GM19372 (cell line): ENCODE data around the gene HK1.
A peak's percentile ranks its signal among the peaks of the same experiment; 100 is the strongest.
"Not testable (repeated sequence)": the region's sequence is repeated elsewhere in the genome, so short reads cannot be mapped to it uniquely, and the experiment has no call there.

Experiments used
- ATAC-seq: cut with Tn5 transposase; IDR thresholded peaks from one replicate; pipeline ENCODE4 v1.9.1; 2021; ENCODE audit warnings: mild to moderate bottlenecking, low read depth, moderate library complexity; ENCODE audit not compliant: unreplicated experiment

Gene HK1

GRCh38 chr10:69306421-69306820 is 28.1 kb downstream of the HK1 start:
- no peak for ATAC-seq

DNA sequence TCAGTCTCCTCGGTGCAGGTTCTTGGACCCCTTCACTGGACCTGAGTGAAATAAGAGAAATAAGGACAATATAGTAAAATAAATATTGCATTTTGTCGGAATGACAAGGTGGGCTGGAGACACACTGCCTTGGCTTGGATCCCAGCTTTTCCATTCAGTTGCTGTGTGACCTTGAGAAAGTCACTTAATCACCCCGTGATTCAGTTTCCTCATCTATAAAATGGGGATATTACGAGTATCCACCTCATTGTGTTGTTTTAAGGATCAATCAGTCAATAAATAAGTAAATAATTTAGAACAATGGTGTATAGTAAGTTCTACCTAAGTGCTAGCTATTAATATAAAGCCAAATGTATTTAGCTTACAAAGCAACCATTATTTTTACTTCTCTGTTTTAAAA is 29.1 kb downstream of the HK1 start:
- no peak for ATAC-seq

GRCh38 chr10:69308304-69308703 is 30.0 kb downstream of the HK1 start:
- ATAC-seq: not testable (repeated sequence)

- no peak for ATAC-seq
These were observed 33.0 kb downstream of the HK1 start for GRCh38 chr10:69311309-69311708.

- no peak for ATAC-seq
These were observed 34.2 kb downstream of the HK1 start for GRCh38 chr10:69312528-69312927.

DNA sequence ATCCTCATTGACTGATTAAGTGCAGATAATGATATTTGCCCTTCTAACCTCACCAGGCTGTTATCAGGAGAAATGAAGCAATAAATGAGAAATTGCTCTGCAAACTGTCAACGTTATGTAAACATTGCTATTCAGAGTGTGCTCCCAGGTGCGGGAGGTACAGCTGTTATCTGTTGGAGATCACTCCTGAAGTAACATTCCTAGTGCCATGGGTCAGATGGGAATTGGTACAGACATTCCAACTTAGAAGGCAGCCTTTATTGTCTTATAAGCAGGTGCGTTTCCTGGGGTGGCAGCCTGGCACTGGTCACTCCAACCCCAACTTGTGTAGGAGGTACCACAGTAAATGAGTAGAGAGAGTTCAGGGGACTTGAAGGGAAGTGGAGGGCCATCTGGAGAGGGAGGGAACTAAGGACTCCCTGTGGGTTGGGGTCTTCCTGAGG is 36.8 kb downstream of the HK1 start:
- no peak for ATAC-seq

DNA sequence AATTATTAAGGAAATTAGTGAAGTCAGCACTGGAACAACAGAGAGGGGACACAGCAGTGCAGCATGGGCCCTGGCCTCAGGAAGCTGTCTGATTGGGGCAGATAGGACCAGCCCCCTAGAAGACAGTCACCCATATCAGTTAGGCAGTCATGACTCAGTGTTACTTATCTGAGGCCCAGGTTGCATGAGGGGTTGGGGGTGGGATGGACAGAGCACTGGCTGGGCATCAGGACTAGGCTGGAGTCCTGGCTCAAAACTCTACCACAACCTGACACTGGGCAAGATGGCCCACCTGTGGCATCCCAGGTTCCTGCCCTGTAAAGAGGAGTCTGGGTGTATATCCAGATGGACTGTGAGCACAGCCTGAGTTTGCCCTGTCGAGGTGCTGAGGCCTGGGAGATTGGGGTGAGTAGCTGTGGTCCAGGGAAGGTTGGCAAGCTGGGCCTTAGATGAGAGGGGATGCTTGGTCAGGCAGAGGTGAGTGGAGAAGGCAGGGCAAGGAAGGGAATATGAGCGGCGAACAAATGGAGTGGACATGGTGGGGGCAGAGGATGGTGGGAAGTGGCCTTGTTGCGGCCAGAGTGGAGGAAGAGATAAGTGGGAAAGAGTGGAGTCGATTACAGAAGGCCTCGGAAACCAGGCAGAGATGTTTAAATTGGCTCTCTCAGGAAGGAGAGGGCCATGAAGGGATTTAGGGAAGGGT is 37.5 kb downstream of the HK1 start:
- ATAC-seq: no peak

- no peak for ATAC-seq
These were observed 38.2 kb downstream of the HK1 start for GRCh38 chr10:69316313-69317059.

DNA sequence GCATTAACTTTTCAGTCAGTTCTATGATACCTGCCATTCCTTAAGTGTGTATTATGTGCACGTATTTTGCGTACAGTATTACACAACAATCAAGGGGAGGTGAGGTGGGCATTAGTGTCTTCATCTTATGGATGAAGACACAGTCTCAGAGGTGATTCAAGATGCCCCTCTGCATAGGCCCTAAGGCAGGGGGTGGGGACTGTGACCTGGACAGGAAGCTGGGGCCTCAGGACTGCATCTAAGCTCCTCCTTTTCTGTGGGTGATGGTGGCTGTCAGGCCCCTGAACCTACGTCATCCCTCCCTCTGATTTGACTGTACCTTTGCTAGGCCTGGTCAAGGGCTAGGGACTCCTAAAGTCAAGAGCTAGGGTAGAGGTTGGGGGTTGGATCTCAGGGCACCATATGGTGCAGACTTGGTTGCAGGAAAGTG is 38.9 kb downstream of the HK1 start:
- peak; percentile 43 for ATAC-seq

DNA sequence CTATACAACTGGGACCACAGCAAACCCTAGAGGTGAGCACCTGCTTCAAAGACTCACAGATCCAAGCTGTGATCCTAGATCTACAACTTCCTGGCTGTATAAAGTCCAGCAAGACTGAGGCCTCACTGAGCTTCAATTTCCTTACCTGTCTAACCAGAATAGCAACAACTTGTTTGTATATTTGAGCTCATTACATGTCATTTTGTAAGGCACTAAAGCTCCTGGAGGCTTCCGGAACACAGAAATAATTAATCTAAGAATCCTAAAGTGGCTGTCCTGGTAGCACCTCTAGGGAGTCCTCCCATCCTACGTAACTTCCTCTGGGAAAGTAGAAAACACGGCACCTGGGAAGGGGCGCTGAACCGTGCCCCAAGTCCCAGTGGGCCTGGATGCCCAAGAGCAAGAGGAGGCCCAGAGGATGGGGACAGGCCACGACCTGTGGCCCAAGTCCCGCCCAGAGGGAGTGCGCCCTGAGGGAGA is 39.4 kb downstream of the HK1 start:
- ATAC-seq: peak; percentile 10

GRCh38 chr10:69318106-69318866 is 40.0 kb downstream of the HK1 start:
- peak; percentile 77 for ATAC-seq

GRCh38 chr10:69318867-69319727 is 40.8 kb downstream of the HK1 start:
- peak; percentile 21 for ATAC-seq

- ATAC-seq: no peak
These were observed 41.6 kb downstream of the HK1 start for GRCh38 chr10:69319841-69320316.

GRCh38 chr10:69320521-69320920 is 42.2 kb downstream of the HK1 start:
- ATAC-seq: no peak

- ATAC-seq: no peak
These were observed 42.9 kb downstream of the HK1 start for GRCh38 chr10:69321039-69321715.

- ATAC-seq: no peak
These were observed 43.6 kb downstream of the HK1 start for GRCh38 chr10:69321865-69322264.

DNA sequence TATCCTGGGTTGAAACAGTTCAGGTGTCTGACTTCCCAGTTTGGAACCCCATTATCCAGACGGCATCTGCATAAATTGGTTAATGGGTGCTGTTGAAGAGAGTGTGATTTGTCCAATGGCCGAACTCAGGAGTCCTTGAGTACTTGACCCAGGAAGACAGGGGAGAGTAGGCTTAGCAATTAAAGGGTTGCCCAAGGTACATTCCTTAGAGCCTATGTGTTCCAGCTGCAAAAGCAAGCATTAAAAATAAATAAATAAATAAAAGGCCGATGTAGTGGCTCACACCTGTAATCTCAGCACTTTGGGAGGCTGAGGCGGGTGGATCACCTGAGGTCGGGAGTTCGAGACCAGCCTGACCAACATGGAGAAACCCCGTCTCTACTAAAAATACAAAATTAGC is 44.0 kb downstream of the HK1 start:
- not testable (repeated sequence) for ATAC-seq

DNA sequence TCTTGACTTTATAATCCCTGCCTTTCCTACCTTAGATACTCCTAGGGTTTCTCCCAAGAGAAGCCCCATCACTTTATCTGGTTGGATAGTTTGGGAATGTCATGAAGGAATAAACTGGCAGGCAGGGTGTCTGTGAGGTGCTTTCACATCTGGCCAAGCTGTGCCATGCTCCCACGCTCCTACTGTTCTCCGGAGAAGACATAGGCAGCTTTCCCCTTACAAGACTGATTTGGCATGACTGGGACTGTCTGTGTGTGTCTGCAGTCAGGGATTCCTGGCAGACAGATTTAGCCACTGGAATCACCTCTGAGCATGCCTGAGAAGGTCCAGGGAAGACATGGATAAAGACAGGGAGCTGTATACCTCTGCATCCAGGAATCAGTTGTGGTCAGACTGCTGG is 45.3 kb downstream of the HK1 start:
- no peak for ATAC-seq

GRCh38 chr10:69324583-69324982 is 46.3 kb downstream of the HK1 start:
- ATAC-seq: no peak
